Fibroblast of mammary gland (primary cell): Measurements from ENCODE around the gene GAS7.
"Not testable (repeated sequence)": the region's sequence is repeated elsewhere in the genome, so short reads cannot be mapped to it uniquely, and the experiment has no call there.

Experiments
- DNase-seq: peaks from one replicate; pipeline ENCODE4 v3.0.0-alpha.2; 2010; ENCODE audit warnings: low read depth
- H3K4me3 ChIP-seq: 2 replicates; pipeline ENCODE4 v1.5.1; 2011; ENCODE audit warnings: low read depth, mild to moderate bottlenecking, low read length, moderate library complexity; ENCODE audit not compliant: control insufficient read depth
- CTCF ChIP-seq: conservative IDR thresholded peaks from 2 replicates; pipeline ENCODE4 v1.5.1; 2011; ENCODE audit warnings: low read depth, low read length, inconsistent platforms; ENCODE audit not compliant: control insufficient read depth, insufficient read depth

GAS7 gene

GRCh38 chr17:10060526-10060925 lies 137.9 kb downstream of the GAS7 start:
- no peak for TF ChIP-seq CTCF
- no peak for DNase-seq
- no peak overlapping the region for H3K4me3 ChIP-seq

GRCh38 chr17:10059684-10060211 lies 138.7 kb downstream of the GAS7 start:
- no peak overlapping the region for H3K4me3 ChIP-seq
- no peak for DNase-seq
- TF ChIP-seq CTCF, result no peak

- no peak for TF ChIP-seq CTCF
- no peak overlapping the region for H3K4me3 ChIP-seq
- peak; percentile 47 for DNase-seq
Measured at GRCh38 chr17:10058921-10059683, 139.3 kb downstream of the GAS7 start.

- DNase-seq, H3K4me3 ChIP-seq: not testable (repeated sequence)
Measured at GRCh38 chr17:10057466-10057865, 140.9 kb downstream of the GAS7 start.

GRCh38 chr17:10055262-10055975 lies 143.0 kb downstream of the GAS7 start:
- no peak for TF ChIP-seq CTCF
- DNase-seq, result no peak

GRCh38 chr17:10053782-10054540 lies 144.4 kb downstream of the GAS7 start:
- DNase-seq, result no peak

More at GRCh38 chr17:10055262-10055975, 143.0 kb downstream of the GAS7 start:
- H3K4me3 ChIP-seq, result no peak overlapping the region

More at GRCh38 chr17:10053782-10054540, 144.4 kb downstream of the GAS7 start:
- no peak for TF ChIP-seq CTCF
- no peak overlapping the region for H3K4me3 ChIP-seq
